Epithelial cell of esophagus (primary cell): ENCODE measurements around the gene NTNG1.

Source experiments
- DNase-seq: peaks from one replicate; pipeline ENCODE4 v3.0.0; 2010; ENCODE audit warnings: low read depth
- H3K4me3 ChIP-seq: 2 replicates; pipeline ENCODE4 v1.5.1; 2011; ENCODE audit warnings: mild to moderate bottlenecking, low read length, control low read depth
- CTCF ChIP-seq: IDR thresholded peaks from 2 replicates; pipeline ENCODE4 v1.5.1; 2011; ENCODE audit warnings: low read depth, mild to moderate bottlenecking, low read length, control low read depth, inconsistent platforms; ENCODE audit not compliant: insufficient read depth; ENCODE audit errors: missing control alignments

The NTNG1 gene

GRCh38 chr1:107132780-107133179 is 8.1 kb upstream of the NTNG1 start:
- no peak for DNase-seq
- no peak for TF ChIP-seq CTCF
- H3K4me3 ChIP-seq = no peak overlapping the region

- peak; percentile 73 for DNase-seq
- H3K4me3 ChIP-seq = no peak overlapping the region
- TF ChIP-seq CTCF = no peak
Measured at GRCh38 chr1:107135463-107135862, 5.4 kb upstream of the NTNG1 start.

- DNase-seq = peak; percentile 68
- no peak for TF ChIP-seq CTCF
- H3K4me3 ChIP-seq = no peak overlapping the region
Measured at GRCh38 chr1:107138166-107138565, 2.7 kb upstream of the NTNG1 start.

GRCh38 chr1:107138767-107139445 is 1.9 kb upstream of the NTNG1 start:
- DNase-seq = peak; percentile 66
- H3K4me3 ChIP-seq = no peak overlapping the region
- no peak for TF ChIP-seq CTCF

GRCh38 chr1:107139833-107140702 is 771 bp upstream of the NTNG1 start:
- peak; percentile 75 for DNase-seq
- peak overlapping the region; percentile 45 for H3K4me3 ChIP-seq
- no peak for TF ChIP-seq CTCF

GRCh38 chr1:107141491-107142126 is 770 bp downstream of the NTNG1 start:
- DNase-seq = peak; percentile 33
- peak overlapping the region; percentile 47 for H3K4me3 ChIP-seq
- no peak for TF ChIP-seq CTCF
